ENCODE data around the gene AGAP1. TPM values are rescaled to one million over a fixed set of nuclear protein-coding genes. Genes with fewer than 3 reads are reported as not detected.

AGAP1 gene
- total and polyA plus RNA-seq, 2 donors (not counting 3 experiments of a cell fraction or from before 2014, with no cell fraction given) = 10.2 to 20.9 TPM

DNA sequence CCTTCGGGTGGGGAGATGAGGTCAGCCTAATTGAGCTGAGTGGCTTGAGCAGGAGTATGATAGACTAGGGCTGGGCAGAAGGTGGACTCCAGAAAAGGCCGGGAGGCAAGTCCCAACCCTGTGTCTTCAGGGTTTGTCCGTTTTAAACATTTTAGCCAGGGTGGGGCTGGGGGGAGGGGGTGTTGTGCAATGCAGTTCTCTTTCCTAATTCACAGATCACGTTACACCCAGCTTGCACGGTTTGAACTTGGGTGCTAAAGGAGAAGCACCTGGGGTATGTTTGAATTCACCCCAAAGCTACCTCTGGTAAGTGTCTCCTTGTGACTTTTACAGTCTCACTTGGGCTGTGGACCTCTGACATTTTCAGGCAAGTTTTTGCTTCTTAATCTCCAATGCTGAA, 233.3 kb downstream of the AGAP1 start:
- FAIRE-seq = no peak

More for the DNA sequence above, 233.3 kb downstream of the AGAP1 start:
- DNase-seq (ENCODE audit: low read depth, low spot score) = no peak
- dilution Hi-C loops (cut with MboI; ENCODE audit: extremely low pct_ligation_motif_present, low sequenced_read_pairs) (no loop called here), intact Hi-C loops (cut with micrococcal nuclease) (no loop called here)
- Histone ChIP-seq H2AFZ (ENCODE audit: low read depth, low read length) (no peak overlapping the region), H3K9me3 (replicated peaks; ENCODE audit: control insufficient read depth, insufficient read depth, low read length) (no peaks in the 10 kb centered on the region), H3K4me3 (replicated peaks in 1 of 3; ENCODE audit: insufficient read depth in 1 of 3, low read depth in 1 of 3, low read length in 3 of 3) (no peak overlapping the region), H3K79me2 (ENCODE audit: control insufficient read depth, insufficient read depth, low read length) (no peaks in the 10 kb centered on the region), H3K9me1 (replicated peaks; ENCODE audit: control insufficient read depth, extremely low read depth, insufficient read depth, low read length) (no peaks in the 10 kb centered on the region), H3K9ac (replicated peaks; ENCODE audit: extremely low read depth, insufficient read depth, low read length) (no peak overlapping the region), H3K27me3 (ENCODE audit: control insufficient read depth in 2 of 2, insufficient read depth in 2 of 2, low read length in 2 of 2) (no peaks in the 10 kb centered on the region), H4K20me1 (replicated peaks; ENCODE audit: control insufficient read depth, extremely low read depth, insufficient read depth, low read length) (no peaks in the 10 kb centered on the region), H3K4me2 (ENCODE audit: insufficient read depth, low read length) (no peak overlapping the region), H3K4me1 (ENCODE audit: control insufficient read depth, extremely low read depth, insufficient read depth, low read length) (no peaks in the 10 kb centered on the region), H3K27ac (ENCODE audit: insufficient read depth, low read depth, low read length) (no peak overlapping the region), H3K36me3 (ENCODE audit: control insufficient read depth in 2 of 2, extremely low read depth in 1 of 2, insufficient read depth in 2 of 2, low read length in 2 of 2) (no peaks in the 10 kb centered on the region)
- POLR2A ChIA-PET = no interaction called here
- TF ChIP-seq EZH2 (IDR thresholded peaks at IDR 0.05; ENCODE audit: borderline replicate concordance, low read depth, low read length, severe bottlenecking) (no peak), MYC (IDR thresholded peaks at IDR 0.05; ENCODE audit: low read depth, low read length) (no peak), POLR2AphosphoS5 (IDR thresholded peaks at IDR 0.05; ENCODE audit: insufficient read depth, low read depth, low read length) (no peak), POLR2A (IDR thresholded peaks at IDR 0.05; ENCODE audit: low read depth, low read length) (no peak), FOS (IDR thresholded peaks at IDR 0.05; ENCODE audit: borderline replicate concordance, insufficient read depth, low read length) (no peak), GATA2 (IDR thresholded peaks at IDR 0.05; ENCODE audit: insufficient read depth, insufficient read length, low read depth, low read length) (no peak), JUN (IDR thresholded peaks at IDR 0.05; ENCODE audit: borderline replicate concordance, insufficient read depth, insufficient read length, low read depth) (no peak)
- TF ChIP-seq, protein P1, sequence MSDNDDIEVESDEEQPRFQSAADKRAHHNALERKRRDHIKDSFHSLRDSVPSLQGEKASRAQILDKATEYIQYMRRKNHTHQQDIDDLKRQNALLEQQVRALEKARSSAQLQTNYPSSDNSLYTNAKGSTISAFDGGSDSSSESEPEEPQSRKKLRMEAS (IDR thresholded peaks at IDR 0.05; ENCODE audit: insufficient read depth, insufficient read length) = no peak
- TF ChIP-seq, protein P2, sequence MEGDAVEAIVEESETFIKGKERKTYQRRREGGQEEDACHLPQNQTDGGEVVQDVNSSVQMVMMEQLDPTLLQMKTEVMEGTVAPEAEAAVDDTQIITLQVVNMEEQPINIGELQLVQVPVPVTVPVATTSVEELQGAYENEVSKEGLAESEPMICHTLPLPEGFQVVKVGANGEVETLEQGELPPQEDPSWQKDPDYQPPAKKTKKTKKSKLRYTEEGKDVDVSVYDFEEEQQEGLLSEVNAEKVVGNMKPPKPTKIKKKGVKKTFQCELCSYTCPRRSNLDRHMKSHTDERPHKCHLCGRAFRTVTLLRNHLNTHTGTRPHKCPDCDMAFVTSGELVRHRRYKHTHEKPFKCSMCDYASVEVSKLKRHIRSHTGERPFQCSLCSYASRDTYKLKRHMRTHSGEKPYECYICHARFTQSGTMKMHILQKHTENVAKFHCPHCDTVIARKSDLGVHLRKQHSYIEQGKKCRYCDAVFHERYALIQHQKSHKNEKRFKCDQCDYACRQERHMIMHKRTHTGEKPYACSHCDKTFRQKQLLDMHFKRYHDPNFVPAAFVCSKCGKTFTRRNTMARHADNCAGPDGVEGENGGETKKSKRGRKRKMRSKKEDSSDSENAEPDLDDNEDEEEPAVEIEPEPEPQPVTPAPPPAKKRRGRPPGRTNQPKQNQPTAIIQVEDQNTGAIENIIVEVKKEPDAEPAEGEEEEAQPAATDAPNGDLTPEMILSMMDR (IDR thresholded peaks at IDR 0.05; ENCODE audit: extremely low read depth in 1 of 2, insufficient read depth in 1 of 2, low read depth in 1 of 2, low read length in 2 of 2) = no peak
- no TSS peak for BruUV-seq (replicated peaks)
- CTCF ChIA-PET = interaction anchor here (1.0 kb wide), 1 partner anchor 19 kb away, joined by 10 read pairs; no protein-coding TSS in a partner anchor

All from endothelial cell of umbilical vein (primary cell).